HG03139 (cell line): Measurements from ENCODE around the gene COX7B.
"Not testable (repeated sequence)": the region's sequence is repeated elsewhere in the genome, so short reads cannot be mapped to it uniquely, and the experiment has no call there.

Source experiments
- ATAC-seq: cut with Tn5 transposase; IDR thresholded peaks from one replicate; pipeline ENCODE4 v1.9.1; 2021; ENCODE audit not compliant: unreplicated experiment

The COX7B gene, protein sequence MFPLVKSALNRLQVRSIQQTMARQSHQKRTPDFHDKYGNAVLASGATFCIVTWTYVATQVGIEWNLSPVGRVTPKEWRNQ

DNA sequence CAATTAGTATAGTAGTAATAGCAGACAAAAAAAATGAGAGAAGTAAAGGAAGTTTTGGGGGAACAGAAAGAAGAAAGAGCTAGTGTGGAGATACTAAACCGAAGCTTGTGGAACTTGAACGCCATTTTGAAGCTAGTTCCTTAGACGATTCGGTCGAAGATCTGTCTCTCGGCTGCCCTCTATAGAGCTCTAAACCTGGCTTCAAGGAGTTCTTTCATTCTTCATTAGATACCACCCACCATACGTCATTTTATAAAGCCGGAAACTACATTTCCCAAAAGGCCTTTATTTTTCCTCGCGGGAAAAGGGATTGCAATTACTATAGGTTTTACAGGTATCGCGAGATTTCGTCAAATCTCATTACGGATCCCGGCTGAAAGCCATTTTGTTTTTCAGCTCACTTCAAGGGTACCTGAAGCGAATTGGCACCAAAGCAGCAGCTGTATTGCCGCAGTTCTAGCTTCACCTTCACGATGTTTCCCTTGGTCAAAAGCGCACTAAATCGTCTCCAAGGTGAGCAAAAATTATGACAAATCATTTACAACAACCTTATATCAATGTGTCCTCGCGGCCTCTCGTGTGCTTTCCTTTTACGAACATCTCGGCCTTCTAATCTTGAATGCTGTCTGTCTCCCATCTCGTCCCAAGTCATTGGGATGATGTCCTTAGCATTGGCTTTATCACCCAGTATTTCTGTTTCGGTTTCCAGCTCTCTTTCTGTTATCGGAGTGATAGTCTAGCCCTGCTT lies at the start of gene COX7B:
TSS of gene COX7B (plus strand) at position 388 of the 748 bp plus-strand sequence. CDS start at position 474, 86 bp downstream.
- peak; percentile 49 for ATAC-seq

DNA sequence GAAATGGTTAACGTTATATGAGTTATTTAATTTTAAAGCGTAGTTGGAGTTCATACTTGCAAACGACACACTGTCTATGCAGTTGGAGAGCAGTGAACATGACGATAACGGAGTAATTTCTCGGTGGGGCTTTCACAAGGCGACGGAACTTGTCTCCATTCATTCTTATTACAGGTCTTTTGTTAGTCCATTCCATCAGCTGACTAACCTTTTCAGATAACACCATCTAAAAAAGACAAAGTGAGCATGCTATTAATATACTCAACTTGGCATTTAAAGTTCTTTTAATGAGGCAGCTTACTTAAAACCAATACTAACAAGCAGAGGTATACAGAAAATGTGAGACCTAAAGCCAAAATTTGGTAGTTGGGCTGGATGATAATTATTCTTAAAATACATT lies 23.9 kb upstream of the COX7B start:
- no peak for ATAC-seq

DNA sequence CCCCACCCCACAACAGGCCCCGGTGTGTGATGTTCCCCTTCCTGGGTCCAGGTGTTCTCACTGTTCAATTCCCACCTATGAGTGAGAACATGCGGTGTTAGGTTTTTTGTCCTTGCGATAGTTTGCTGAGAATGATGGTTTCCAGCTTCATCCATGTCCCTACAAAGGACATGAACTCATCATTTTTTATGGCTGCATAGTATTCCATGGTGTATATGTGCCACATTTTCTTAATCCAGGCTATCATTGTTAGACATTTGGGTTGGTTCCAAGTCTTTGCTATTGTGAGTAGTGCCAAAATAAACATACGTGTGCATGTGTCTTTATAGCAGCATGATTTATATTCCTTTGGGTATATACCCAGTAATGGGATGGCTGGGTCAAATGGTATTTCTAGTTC lies 17.9 kb upstream of the COX7B start:
- ATAC-seq: not testable (repeated sequence)

DNA sequence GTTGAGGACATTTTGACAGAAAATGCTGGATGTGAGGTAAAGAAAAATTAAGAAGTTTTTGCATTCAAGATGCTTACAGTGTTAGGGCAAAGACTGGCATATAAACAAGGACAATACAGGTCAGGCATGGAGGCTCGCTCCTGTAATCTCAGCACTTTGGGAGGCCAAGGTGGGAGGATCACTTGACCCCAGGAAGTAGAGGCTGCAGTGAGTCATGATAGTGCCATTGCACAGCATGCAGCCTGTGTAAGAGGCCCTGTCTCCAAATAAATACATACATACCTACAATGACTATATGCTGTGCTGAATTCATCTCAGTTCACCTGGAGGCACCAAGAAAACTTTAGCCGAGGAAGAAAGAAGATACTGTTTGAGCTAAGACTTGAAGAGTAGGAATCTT lies 6.4 kb upstream of the COX7B start:
- no peak for ATAC-seq

DNA sequence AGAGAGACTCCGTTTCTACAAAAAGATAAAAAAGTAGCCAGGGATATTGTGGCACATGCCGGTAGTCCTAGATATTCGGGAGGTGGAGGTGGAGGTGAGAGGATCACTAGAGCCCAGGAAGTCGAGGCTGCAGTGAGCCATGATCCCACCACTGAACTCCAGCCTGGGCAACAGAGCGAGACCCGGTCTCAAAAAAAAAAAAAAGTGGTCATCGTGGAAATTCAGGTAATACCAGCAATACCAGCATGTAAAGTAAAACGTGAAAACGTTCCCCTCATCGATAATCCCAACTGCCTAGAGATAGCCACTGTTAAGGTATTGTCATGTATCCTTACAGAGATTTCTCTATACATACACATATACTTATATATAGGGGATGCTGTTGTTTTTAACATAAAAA lies 5.6 kb upstream of the COX7B start:
- no peak for ATAC-seq

DNA sequence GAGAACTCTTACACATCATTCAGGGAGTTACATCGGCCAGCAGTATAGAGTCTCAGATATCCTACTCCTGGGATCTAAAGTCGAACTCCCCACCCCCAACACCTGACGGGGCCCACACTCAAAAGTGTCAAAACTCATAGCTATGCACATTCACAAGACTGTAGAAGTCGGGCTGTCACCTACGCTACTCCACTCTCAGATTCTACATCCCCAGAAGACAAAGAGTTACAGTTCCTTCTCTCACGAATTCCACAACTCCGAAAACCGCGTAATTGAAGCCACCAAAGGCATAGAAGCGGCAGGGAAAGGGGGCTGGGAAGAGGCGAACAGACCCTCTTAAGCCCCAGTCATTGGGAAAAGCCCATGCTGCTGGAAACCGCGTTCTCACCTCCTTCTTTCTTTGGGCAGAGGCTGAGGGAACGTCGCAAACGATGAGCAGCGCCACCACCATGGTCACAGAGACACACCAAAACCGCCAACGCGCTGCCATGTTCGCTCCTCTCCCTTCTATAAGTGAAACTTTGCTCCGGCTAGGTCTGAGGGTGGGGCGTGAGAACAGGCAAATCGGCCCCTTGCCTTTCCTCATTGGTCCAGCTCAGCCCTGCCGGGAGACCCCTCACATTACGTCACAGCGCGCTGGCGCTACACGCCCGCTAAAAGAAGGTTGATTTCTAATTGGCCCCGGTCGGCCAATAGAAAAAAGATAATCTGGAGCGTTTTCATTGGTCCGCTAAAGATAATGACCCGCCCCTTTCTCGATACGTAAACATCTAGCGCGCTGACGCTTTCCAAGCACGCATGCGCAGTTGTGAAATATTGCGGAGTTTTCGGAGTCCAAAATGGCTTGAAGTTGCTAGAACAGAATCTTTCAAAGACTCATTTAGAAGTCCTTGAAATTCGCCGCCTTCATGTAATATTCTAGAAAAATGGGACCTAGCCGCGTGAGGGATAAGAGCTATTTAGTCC lies 4.1 kb upstream of the COX7B start, which contains the start of gene MAGT1:
TSS of gene MAGT1 (minus strand) at position 515 of the 966 bp plus-strand sequence. CDS start at position 490, 25 bp downstream.
- peak; percentile 91 for ATAC-seq

- no peak for ATAC-seq
These were observed 1.4 kb downstream of the COX7B start for GRCh38 chrX:77900688-77901087.

DNA sequence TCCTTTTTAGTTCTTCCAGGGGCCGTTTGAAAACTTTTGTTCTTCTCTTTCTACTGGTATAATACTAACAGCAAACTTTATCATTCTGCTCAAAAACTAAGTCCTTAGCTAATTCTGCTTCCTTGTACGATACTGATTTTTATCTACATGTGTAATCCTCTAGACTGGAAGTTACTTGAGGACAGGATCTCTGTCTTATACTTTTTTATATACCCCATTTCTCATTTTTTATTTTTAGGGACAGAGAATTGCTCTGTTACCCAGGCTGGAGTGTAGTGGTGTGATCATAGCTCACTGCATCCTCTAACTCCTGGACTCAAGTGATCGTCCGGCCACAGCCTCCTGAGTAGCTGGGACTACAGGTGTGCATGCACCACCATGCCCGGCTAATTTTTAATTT lies 2.2 kb downstream of the COX7B start:
- ATAC-seq: no peak

DNA sequence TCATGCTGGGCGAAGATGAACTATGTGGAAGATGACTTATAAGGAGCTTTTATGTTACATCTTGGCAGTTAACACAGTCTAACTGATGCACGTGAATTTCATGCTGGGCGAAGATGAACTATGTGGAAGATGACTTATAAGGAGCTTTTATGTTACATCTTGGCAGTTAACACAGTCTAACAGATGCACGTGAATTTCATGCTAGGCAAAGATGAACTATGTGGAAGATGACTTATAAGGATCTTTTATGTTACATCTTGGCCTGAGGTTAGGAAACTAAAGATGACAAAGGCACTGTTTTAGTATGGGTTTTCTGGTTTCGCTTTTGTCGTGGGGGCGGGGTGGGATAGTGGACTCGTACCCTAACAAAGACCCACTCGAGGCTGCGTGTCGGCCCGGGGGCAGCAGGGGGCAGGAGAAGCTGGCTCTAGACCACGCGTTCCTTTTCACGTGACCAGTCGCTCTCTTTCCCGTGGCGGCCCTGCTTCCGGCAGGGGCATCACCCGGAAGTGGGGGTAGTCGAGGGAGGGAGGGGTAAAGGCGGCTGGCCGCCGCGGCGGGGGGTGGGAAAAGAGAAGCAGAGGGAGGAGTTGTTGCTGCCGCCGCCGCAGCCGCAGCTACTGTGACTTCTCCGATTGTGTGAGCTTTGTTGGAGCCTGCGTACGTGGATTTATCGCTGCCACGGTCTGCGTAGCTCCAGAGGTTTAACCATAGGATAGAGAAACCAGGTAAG lies 11.0 kb downstream of the COX7B start, which contains the start of gene ATP7A:
TSS of gene ATP7A (plus strand) at position 586 of the 733 bp plus-strand sequence. CDS start 60,949 bp downstream, outside the sequence.
- ATAC-seq: peak; percentile 95

- ATAC-seq: no peak
These were observed 18.1 kb downstream of the COX7B start for GRCh38 chrX:77917294-77917933.

GRCh38 chrX:77918568-77918967 lies 19.3 kb downstream of the COX7B start:
- no peak for ATAC-seq

GRCh38 chrX:77919370-77919769 lies 20.1 kb downstream of the COX7B start:
- not testable (repeated sequence) for ATAC-seq

- no peak for ATAC-seq
These were observed 23.5 kb downstream of the COX7B start for GRCh38 chrX:77922787-77923186.

DNA sequence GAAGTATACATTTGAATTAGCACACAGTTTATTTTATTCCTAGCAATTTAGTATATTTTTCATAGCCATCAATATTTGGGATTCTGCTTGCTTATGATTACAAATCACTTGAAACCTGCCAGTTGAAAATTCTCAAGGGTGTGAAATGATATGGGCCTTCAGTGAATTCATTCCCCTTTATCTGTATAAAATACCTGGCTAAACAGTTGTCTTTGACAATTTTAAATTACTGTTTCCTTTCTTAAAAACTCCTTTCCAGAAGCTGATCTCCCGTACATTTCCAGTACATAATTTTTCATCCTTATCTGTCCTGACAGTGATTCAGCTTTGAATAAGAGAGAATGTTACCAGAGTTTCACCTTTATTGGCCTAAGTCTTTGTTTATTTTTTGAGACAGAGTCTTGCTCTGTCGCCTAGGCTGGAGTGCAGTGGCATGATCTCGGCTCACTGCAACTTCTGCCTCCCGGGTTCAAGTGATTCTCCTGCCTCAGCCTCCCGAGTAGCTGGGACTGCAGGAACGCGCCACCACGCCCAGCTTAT lies 25.1 kb downstream of the COX7B start:
- no peak for ATAC-seq

DNA sequence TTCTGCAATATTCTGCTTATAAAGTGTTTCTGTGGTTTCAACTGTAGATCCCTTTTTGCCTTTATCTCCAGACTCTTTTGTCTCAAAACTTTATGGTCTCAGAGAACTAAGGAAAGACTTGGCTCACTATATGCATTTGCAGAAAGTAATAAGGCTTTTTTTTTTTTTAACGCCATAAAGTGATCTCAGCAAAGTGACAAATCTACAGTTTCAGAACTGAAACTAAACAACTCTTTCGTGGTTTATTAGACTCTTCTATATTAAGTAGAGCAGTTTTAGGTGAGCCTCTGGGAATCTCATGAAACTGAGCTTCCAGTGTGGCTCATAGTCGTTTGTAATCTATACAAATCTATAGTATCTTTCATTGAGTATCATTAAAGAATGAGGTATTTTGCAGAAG lies 26.5 kb downstream of the COX7B start:
- no peak for ATAC-seq

- ATAC-seq: no peak
These were observed 31.3 kb downstream of the COX7B start for GRCh38 chrX:77930581-77930980.

- ATAC-seq: no peak
These were observed 36.6 kb downstream of the COX7B start for GRCh38 chrX:77935886-77936285.

GRCh38 chrX:77936299-77936698 lies 37.0 kb downstream of the COX7B start:
- ATAC-seq: no peak

- no peak for ATAC-seq
These were observed 38.0 kb downstream of the COX7B start for GRCh38 chrX:77937291-77937690.

DNA sequence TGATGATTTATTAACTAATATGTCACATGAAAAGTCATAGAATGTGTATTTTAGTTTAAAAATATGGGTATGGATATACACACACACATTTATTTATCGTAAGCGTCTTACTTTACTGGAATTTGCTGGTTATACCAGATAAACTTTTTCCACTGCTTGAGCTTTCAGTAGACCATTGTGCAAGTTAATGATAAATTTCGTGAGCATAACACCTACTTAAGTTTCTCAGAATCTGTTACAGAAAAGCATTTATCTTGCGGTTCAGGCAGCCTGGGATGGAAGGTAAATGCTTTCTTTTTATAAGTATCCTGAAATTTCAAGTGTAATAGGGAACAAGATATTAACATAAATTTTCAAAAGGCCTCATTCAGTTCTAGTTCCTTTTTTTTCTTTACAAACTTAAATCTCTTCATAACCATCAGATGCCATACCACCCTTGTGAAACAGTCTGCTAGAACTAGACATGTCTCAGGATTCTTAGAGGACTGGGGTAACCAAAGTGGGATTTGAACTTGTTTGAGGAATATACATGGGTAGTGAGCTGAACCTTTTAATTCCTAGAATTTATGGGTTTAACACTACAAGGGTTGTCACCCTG lies 38.9 kb downstream of the COX7B start:
- no peak for ATAC-seq
